GM20000 (cell line): ENCODE measurements around the gene TNFRSF14.

Source experiments
- DNase-seq: peaks from one replicate; pipeline ENCODE4 v3.0.0; 2012; ENCODE audit warnings: low spot score
- CTCF ChIP-seq: IDR thresholded peaks from 2 replicates; pipeline ENCODE4 v1.5.1; 2012; ENCODE audit warnings: mild to moderate bottlenecking, control low read depth; ENCODE audit errors: extremely low read depth, missing control alignments

TNFRSF14 gene

DNA sequence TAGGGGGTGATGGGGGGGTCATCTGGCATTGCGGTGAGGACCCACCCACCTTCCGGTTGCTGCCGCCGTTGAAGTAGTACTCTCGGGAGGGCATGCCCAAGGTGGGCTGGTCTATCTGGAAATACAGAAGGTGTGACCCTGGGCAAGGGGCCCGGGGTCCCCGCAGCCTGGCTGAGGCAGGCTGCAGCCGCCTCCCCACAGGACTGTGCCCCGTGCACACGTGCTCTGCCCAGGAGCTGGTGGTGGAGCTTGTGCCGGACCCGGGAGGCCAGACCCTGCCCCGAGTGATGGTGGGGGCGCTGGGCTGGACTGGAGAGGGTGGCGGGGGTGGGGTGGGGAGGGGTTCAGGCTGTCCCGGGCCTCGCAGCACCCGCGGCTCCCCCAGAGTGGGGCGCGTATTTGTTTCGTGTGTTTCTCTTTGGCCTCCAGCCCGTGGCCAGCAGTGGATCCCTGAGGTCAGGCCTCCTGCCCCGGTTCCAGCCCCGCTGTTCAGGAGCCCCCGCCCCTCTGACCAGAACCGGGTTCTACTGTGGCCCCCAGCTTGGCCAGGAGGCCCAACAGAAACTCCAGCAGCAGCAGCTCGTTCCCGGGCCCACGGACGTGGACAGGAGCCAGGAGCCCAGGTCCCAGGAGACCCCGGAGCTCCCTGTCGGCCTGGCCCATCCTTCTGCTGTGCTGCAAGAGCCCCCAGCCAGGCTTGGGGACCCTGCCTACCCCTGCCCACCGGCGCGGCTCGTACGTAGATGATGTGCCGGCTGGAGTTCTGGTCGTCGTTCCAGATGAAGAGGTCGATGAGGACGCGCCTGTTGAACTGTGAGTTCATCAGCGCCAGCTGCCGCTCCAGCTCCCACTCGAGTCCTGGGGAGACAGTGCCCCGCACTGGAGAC lies 49.6 kb downstream of the TNFRSF14 start:
- TF ChIP-seq CTCF: no peak
- no peak for DNase-seq

GRCh38 chr1:2606396-2606880 lies 50.3 kb downstream of the TNFRSF14 start:
- TF ChIP-seq CTCF: no peak

GRCh38 chr1:2606881-2607621 lies 50.9 kb downstream of the TNFRSF14 start:
- no peak for TF ChIP-seq CTCF
- DNase-seq: no peak

More at GRCh38 chr1:2606396-2606880, 50.3 kb downstream of the TNFRSF14 start:
- DNase-seq: no peak

- no peak for DNase-seq
- TF ChIP-seq CTCF: no peak
These were observed 51.5 kb downstream of the TNFRSF14 start for GRCh38 chr1:2607641-2608091.

DNA sequence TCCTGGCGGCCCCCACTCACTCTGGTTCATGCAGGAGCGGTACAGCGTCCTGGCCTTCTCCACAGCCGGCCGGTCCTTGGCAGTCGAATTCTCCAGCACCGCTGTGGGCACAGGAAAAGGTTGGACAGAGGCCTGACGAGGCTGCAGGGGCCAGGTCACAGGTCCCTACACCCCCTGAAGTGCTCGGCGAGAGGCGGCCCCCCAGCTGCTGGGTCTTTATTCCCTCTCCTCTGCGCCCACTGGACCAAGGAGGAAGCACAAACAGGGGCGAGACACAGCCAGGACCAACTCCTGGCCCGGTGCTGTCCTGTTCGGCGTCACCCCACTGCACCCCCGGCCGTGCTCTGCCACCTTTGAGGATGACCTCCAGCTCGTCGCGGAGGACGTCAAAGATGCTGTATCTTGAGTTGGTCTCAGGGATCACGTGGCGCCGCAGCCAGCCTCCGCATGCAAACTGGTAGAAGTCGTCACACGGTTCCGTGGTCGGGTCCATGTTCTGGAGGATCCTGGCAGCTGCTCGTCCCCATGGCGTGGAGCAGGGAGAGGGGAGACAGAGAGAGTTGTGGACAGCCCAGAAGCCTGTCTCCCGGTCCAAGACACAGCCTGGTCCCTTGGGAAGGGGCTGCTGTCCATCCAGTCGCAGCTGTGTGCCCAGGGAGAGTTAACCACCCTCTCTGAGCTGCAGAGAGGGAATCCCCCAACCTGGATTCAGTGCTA lies 53.3 kb downstream of the TNFRSF14 start:
- DNase-seq: no peak
- TF ChIP-seq CTCF: no peak

DNA sequence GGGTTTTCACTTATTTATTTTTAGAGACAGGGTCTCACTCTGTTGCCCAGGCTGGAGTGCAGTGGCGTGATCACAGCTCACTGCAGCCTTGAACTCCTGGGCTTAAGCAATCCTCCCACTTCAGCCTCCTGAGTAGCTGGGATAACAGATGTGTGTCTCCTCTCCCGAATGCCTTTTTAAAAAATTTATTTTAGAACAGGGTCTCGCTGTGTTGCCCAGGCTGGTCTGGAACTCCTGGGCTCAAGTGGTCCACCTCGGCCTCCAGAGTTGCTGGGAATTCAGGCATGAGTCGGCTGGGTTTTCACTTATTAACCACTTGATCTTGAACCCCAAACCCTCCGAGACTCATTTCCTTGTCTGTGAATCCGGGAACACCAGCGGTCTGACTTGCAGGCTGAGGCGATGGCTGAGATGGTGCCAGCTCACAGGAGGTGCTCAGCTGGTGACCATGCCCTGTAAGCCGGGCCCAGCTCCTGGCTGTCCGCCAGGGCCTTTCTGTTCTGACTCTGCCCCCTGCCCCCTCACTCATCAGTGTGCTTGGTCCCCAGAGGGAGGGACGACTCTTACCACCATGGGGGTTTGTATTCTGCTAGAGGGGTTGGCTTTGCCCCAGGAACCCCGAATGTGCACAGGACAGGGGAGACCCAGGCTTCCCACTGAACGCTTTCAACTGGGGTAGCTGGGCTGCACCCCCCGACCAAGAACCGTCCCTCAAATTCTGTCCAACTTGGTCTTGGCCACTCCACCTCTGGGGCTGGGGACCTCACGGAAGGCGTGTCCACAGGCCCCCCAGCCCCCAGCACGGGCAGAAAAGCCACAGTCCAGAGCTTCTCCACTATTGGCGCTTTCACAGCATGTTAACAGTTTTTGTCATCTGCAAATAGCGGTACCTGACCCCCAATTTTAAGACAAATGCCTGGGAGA lies 54.1 kb downstream of the TNFRSF14 start:
- no peak for DNase-seq
- TF ChIP-seq CTCF: no peak
